ENCODE results near the gene PXDC1. TPM values are rescaled to one million over a fixed set of nuclear protein-coding genes. Genes with fewer than 3 reads are reported as not detected.
"Not testable (repeated sequence)": the region's sequence is repeated elsewhere in the genome, so short reads cannot be mapped to it uniquely, and the experiment has no call there.

The PXDC1 gene
- polyA plus RNA-seq, 4 donors = 21.6 to 97.5 (median 63.4) TPM

GRCh38 chr6:3777730-3778461, 26.4 kb upstream of the PXDC1 start:
- no peaks in the 10 kb centered on the region for H3K36me3 ChIP-seq (ENCODE audit: control insufficient read depth in 3 of 3, insufficient read depth in 2 of 3, low read depth in 1 of 3, low read length in 3 of 3)
- WGBS, 3 donors = 74 to 85% (median 79%) methylated on average over 17 to 18 of the region's 18 CpGs
- DNase-seq (no peak), FAIRE-seq (no peak)
- no peak overlapping the region for H3K4me3 ChIP-seq (ENCODE audit: low read depth in 1 of 3, low read length in 3 of 3)
- no peak overlapping the region for H3K27ac ChIP-seq (ENCODE audit: low read depth in 1 of 3, low read length in 2 of 3)
- no peaks in the 10 kb centered on the region for H3K9me3 ChIP-seq (ENCODE audit: control insufficient read depth in 2 of 2, insufficient read depth in 1 of 2, low read depth in 1 of 2, low read length in 1 of 2)
- no peaks in the 10 kb centered on the region for H3K4me1 ChIP-seq (ENCODE audit: control insufficient read depth in 3 of 3, insufficient read depth in 2 of 3, low read depth in 1 of 3, low read length in 2 of 3)
- H3K27me3 ChIP-seq (ENCODE audit: control insufficient read depth in 3 of 3, insufficient read depth in 3 of 3, low read length in 3 of 3) = no peaks in the 10 kb centered on the region

GRCh38 chr6:3776881-3777507, 25.5 kb upstream of the PXDC1 start:
- H3K27me3 ChIP-seq (ENCODE audit: control insufficient read depth in 3 of 3, insufficient read depth in 3 of 3, low read length in 3 of 3) = no peaks in the 10 kb centered on the region
- no peak for FAIRE-seq

GRCh38 chr6:3775847-3776246, 24.3 kb upstream of the PXDC1 start:
- Histone ChIP-seq H3K36me3 (ENCODE audit: control insufficient read depth in 3 of 3, insufficient read depth in 2 of 3, low read depth in 1 of 3, low read length in 3 of 3) (no peaks in the 10 kb centered on the region), H3K27ac (ENCODE audit: low read depth in 1 of 3, low read length in 2 of 3) (no peak overlapping the region), H3K4me3 (ENCODE audit: low read depth in 1 of 3, low read length in 3 of 3) (no peak overlapping the region), H3K27me3 (ENCODE audit: control insufficient read depth in 3 of 3, insufficient read depth in 3 of 3, low read length in 3 of 3) (no peaks in the 10 kb centered on the region), H3K4me1 (ENCODE audit: control insufficient read depth in 3 of 3, insufficient read depth in 2 of 3, low read depth in 1 of 3, low read length in 2 of 3) (no peaks in the 10 kb centered on the region), H3K9me3 (ENCODE audit: control insufficient read depth in 2 of 2, insufficient read depth in 1 of 2, low read depth in 1 of 2, low read length in 1 of 2) (no peaks in the 10 kb centered on the region)
- FAIRE-seq (no peak), DNase-seq (no peak)
- WGBS, 3 donors = 95 to 98% (median 98%) methylated on average over 4 of the region's 4 CpGs

More at GRCh38 chr6:3776881-3777507, 25.5 kb upstream of the PXDC1 start:
- H3K4me1 ChIP-seq (ENCODE audit: control insufficient read depth in 3 of 3, insufficient read depth in 2 of 3, low read depth in 1 of 3, low read length in 2 of 3) = no peaks in the 10 kb centered on the region
- DNase-seq = no peak
- no peak overlapping the region for H3K27ac ChIP-seq (ENCODE audit: low read depth in 1 of 3, low read length in 2 of 3)
- H3K9me3 ChIP-seq (ENCODE audit: control insufficient read depth in 2 of 2, insufficient read depth in 1 of 2, low read depth in 1 of 2, low read length in 1 of 2) = no peaks in the 10 kb centered on the region
- WGBS, 3 donors = 81 to 87% (median 83%) methylated on average over 6 of the region's 6 CpGs
- no peak overlapping the region for H3K4me3 ChIP-seq (ENCODE audit: low read depth in 1 of 3, low read length in 3 of 3)
- no peaks in the 10 kb centered on the region for H3K36me3 ChIP-seq (ENCODE audit: control insufficient read depth in 3 of 3, insufficient read depth in 2 of 3, low read depth in 1 of 3, low read length in 3 of 3)

- Histone ChIP-seq H3K4me3 (ENCODE audit: low read depth in 1 of 3, low read length in 3 of 3) (no peak overlapping the region), H3K36me3 (ENCODE audit: control insufficient read depth in 3 of 3, insufficient read depth in 2 of 3, low read depth in 1 of 3, low read length in 3 of 3) (no peaks in the 10 kb centered on the region), H3K27me3 (ENCODE audit: control insufficient read depth in 3 of 3, insufficient read depth in 3 of 3, low read length in 3 of 3) (no peaks in the 10 kb centered on the region), H3K9me3 (ENCODE audit: control insufficient read depth in 2 of 2, insufficient read depth in 1 of 2, low read depth in 1 of 2, low read length in 1 of 2) (no peaks in the 10 kb centered on the region), H3K27ac (ENCODE audit: low read depth in 1 of 3, low read length in 2 of 3) (no peak overlapping the region), H3K4me1 (ENCODE audit: control insufficient read depth in 3 of 3, insufficient read depth in 2 of 3, low read depth in 1 of 3, low read length in 2 of 3) (no peaks in the 10 kb centered on the region)
- DNase-seq (no peak), FAIRE-seq (no peak)
- 89 to 94% (median 89%) methylated on average over 7 of the region's 7 CpGs for WGBS, 3 donors
Observed at GRCh38 chr6:3775386-3775785, 23.9 kb upstream of the PXDC1 start.

GRCh38 chr6:3773678-3774298, 22.3 kb upstream of the PXDC1 start:
- FAIRE-seq (no peak), DNase-seq (no peak)
- Histone ChIP-seq H3K4me3 (ENCODE audit: low read depth in 1 of 3, low read length in 3 of 3) (no peak overlapping the region), H3K27ac (ENCODE audit: low read depth in 1 of 3, low read length in 2 of 3) (no peak overlapping the region), H3K4me1 (ENCODE audit: control insufficient read depth in 3 of 3, insufficient read depth in 2 of 3, low read depth in 1 of 3, low read length in 2 of 3) (no peaks in the 10 kb centered on the region), H3K9me3 (ENCODE audit: control insufficient read depth in 2 of 2, insufficient read depth in 1 of 2, low read depth in 1 of 2, low read length in 1 of 2) (no peaks in the 10 kb centered on the region), H3K27me3 (ENCODE audit: control insufficient read depth in 3 of 3, insufficient read depth in 3 of 3, low read length in 3 of 3) (no peaks in the 10 kb centered on the region), H3K36me3 (ENCODE audit: control insufficient read depth in 3 of 3, insufficient read depth in 2 of 3, low read depth in 1 of 3, low read length in 3 of 3) (no peaks in the 10 kb centered on the region)
- 78 to 81% (median 80%) methylated on average over 7 of the region's 7 CpGs for WGBS, 3 donors

GRCh38 chr6:3772127-3772999, 20.9 kb upstream of the PXDC1 start:
- not testable (repeated sequence) for H3K27me3 ChIP-seq (ENCODE audit: control insufficient read depth in 3 of 3, insufficient read depth in 3 of 3, low read length in 3 of 3); H3K36me3 ChIP-seq (ENCODE audit: control insufficient read depth in 3 of 3, insufficient read depth in 2 of 3, low read depth in 1 of 3, low read length in 3 of 3); FAIRE-seq; H3K9me3 ChIP-seq (ENCODE audit: control insufficient read depth in 2 of 2, insufficient read depth in 1 of 2, low read depth in 1 of 2, low read length in 1 of 2); H3K27ac ChIP-seq (ENCODE audit: low read depth in 1 of 3, low read length in 2 of 3); DNase-seq; H3K4me3 ChIP-seq (ENCODE audit: low read depth in 1 of 3, low read length in 3 of 3); H3K4me1 ChIP-seq (ENCODE audit: control insufficient read depth in 3 of 3, insufficient read depth in 2 of 3, low read depth in 1 of 3, low read length in 2 of 3)
- 90 to 94% (median 90%) methylated on average over 12 of the region's 12 CpGs for WGBS, 3 donors

- no peaks in the 10 kb centered on the region for H3K4me1 ChIP-seq (ENCODE audit: control insufficient read depth in 3 of 3, insufficient read depth in 2 of 3, low read depth in 1 of 3, low read length in 2 of 3)
- DNase-seq = no peak
- 85 to 93% (median 91%) methylated on average over 46 to 57 of the region's 57 CpGs for WGBS, 3 donors
- peaks cover 0 to 5% of the 10 kb centered on the region in 2 donors for H3K9me3 ChIP-seq (ENCODE audit: control insufficient read depth in 2 of 2, insufficient read depth in 1 of 2, low read depth in 1 of 2, low read length in 1 of 2)
- no peaks in the 10 kb centered on the region for H3K27me3 ChIP-seq (ENCODE audit: control insufficient read depth in 3 of 3, insufficient read depth in 3 of 3, low read length in 3 of 3)
- no peak for FAIRE-seq
- H3K4me3 ChIP-seq (ENCODE audit: low read depth in 1 of 3, low read length in 3 of 3) = no peak overlapping the region
- no peaks in the 10 kb centered on the region for H3K36me3 ChIP-seq (ENCODE audit: control insufficient read depth in 3 of 3, insufficient read depth in 2 of 3, low read depth in 1 of 3, low read length in 3 of 3)
- H3K27ac ChIP-seq (ENCODE audit: low read depth in 1 of 3, low read length in 2 of 3) = no peak overlapping the region
Observed at GRCh38 chr6:3771407-3772011, 20.0 kb upstream of the PXDC1 start.
